ENCODE data around the gene HELLS. TPM values are rescaled to one million over a fixed set of nuclear protein-coding genes. Genes with fewer than 3 reads are reported as not detected.

HELLS gene
- total RNA-seq, 1 donor: 39.7 TPM

DNA sequence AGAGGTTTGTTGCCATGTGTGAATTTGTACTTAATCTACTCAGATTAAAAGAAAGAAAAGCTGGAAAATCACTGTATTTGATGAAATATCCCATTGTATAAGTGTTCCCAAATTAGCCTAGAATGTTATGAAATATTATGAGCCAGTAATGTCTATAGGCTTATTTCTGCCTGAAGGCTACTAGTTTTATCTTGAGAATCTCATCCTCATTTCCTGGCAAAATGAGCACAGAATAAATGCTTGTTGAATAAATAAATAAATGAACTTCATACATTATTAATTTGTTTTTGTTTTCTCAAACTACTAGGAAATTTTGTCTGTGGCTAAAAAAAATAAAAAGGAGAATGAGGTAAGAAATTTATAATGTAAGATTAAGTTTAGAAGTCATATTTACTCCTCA is 25.5 kb downstream of the HELLS start:
- DNase-seq (ENCODE audit: low read depth): peak; percentile 30
- TF ChIP-seq, protein P1, sequence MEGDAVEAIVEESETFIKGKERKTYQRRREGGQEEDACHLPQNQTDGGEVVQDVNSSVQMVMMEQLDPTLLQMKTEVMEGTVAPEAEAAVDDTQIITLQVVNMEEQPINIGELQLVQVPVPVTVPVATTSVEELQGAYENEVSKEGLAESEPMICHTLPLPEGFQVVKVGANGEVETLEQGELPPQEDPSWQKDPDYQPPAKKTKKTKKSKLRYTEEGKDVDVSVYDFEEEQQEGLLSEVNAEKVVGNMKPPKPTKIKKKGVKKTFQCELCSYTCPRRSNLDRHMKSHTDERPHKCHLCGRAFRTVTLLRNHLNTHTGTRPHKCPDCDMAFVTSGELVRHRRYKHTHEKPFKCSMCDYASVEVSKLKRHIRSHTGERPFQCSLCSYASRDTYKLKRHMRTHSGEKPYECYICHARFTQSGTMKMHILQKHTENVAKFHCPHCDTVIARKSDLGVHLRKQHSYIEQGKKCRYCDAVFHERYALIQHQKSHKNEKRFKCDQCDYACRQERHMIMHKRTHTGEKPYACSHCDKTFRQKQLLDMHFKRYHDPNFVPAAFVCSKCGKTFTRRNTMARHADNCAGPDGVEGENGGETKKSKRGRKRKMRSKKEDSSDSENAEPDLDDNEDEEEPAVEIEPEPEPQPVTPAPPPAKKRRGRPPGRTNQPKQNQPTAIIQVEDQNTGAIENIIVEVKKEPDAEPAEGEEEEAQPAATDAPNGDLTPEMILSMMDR (IDR thresholded peaks at IDR 0.05; ENCODE audit: insufficient read depth, low read depth, low read length): no peak
- no peak overlapping the region for H3K4me3 ChIP-seq (ENCODE audit: low read depth, low read length)

GRCh38 chr10:94571528-94571927 is 25.9 kb downstream of the HELLS start:
- TF ChIP-seq, protein P1 (IDR thresholded peaks at IDR 0.05; ENCODE audit: insufficient read depth, low read depth, low read length): no peak
- H3K4me3 ChIP-seq (ENCODE audit: low read depth, low read length): no peak overlapping the region
- DNase-seq (ENCODE audit: low read depth): peak; percentile 62

DNA sequence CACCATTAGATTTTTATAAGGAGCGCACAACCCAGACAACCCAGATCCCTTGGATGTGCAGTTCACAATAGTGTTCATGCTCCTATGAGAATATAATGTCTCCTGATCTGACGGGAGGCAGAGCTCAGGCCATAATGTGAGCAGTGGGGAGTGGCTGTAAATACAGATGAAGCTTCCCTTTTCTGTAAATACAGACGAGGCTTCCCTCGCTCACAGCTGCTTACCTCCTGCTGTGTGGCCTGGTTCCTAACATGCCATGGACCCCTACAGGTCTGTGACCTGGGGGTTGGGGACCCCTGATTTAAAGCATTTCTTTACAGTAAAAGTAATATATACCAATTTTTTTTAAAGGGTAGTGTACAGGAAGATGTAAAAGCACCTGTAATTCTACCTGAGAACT is 33.2 kb downstream of the HELLS start:
- TF ChIP-seq, protein P1 (IDR thresholded peaks at IDR 0.05; ENCODE audit: insufficient read depth, low read depth, low read length): no peak
- no peak overlapping the region for H3K4me3 ChIP-seq (ENCODE audit: low read depth, low read length)
- DNase-seq (ENCODE audit: low read depth): no peak

GRCh38 chr10:94583124-94583523 is 37.5 kb downstream of the HELLS start:
- no peak for DNase-seq (ENCODE audit: low read depth)
- TF ChIP-seq, protein P1 (IDR thresholded peaks at IDR 0.05; ENCODE audit: insufficient read depth, low read depth, low read length): no peak
- no peak overlapping the region for H3K4me3 ChIP-seq (ENCODE audit: low read depth, low read length)

DNA sequence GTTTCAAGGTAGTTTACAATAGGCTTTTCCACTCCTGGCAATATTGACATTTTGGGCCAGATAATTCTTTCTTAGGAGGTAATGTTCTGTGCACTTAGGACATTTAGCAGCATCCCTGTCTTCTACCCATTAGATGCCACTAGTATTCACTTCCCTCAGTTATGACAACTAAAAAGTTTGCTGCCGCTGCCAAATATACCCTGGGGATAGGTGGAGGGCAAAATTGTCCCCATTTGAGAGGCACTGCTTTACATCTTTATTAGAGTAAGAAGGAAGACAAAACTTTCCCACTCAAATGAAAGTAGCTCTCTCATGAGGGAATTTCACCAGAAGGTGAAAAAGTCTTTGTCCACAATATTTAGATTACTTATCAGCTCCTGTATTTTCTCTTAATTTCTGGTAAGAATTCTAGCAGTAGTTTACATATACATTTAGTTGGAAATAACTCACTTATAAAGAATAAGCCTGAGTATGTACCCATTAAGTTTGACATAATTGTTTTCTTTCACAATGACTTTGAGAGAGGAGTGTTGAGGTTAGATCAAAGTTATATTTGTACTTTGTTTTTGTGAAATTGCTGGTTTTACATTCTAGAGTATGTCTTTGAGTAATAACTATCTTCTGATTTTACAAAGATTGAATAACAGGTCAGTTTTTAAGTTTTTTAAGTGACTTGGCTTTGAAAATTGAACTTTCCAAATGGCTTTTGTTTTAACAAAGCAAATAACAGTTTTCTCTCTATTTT is 46.0 kb downstream of the HELLS start:
- H3K4me3 ChIP-seq (ENCODE audit: low read depth, low read length): no peak overlapping the region
- TF ChIP-seq, protein P1 (IDR thresholded peaks at IDR 0.05; ENCODE audit: insufficient read depth, low read depth, low read length): no peak
- DNase-seq (ENCODE audit: low read depth): no peak

DNA sequence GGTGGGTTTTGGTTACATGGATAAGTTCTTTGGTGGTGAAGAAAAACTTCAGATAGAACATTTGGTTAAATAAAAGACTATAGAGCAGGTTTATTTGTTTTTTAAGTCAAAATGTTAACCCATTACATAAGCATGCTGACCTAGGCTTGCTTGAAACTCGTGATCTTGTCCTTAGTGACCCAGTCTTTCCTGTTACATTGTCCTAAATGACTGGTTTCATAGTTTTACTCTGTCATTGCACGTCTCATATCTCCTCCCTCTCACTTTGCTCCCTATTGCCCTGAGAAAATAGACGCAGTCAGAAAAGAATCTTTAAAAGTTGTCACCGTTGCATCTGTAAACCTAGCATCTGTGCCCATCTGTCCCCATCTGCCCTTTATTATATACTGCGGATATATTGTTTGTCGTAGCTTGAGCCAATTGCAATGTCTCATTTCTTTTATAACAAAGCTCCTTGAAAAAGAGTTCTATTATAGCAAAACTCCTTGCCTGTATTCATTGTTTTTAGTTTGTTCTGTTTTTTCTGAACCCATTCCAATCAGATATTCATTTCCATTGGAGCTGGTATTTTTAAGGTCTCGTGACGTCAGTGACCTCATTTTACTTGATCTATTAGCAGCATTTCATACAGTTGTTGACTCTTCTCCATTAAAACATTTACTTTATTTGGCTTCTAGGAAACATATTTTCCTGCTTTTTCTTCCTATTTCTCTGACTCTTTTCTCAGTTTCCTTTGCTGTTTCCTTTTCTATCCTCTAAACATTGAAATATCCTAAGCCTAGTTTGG is 57.3 kb downstream of the HELLS start:
- TF ChIP-seq, protein P1 (IDR thresholded peaks at IDR 0.05; ENCODE audit: insufficient read depth, low read depth, low read length): no peak
- peak; percentile 43 for DNase-seq (ENCODE audit: low read depth)
- no peak overlapping the region for H3K4me3 ChIP-seq (ENCODE audit: low read depth, low read length)
